A549 (cell line): ENCODE results near the gene PPP5C.

Experiments
- EP300 ChIP-seq, 2 experiments: fragments of >200 bp; sonication (Bioruptor Twin); formaldehyde crosslinking; IDR thresholded peaks; 2 replicates in 1 of 2; 3 replicates in 1 of 2; pipeline ENCODE4 v1.6.1; 2016 to 2017
- NPAS2 ChIP-seq: fragments of 250-450 bp; sonication (Bioruptor Pico); IDR thresholded peaks from 2 replicates; pipeline ENCODE4 v1.8.0; 2022; ENCODE audit warnings: mild to moderate bottlenecking, moderate library complexity, borderline replicate concordance
- POLR2A ChIP-seq: IDR thresholded peaks from 2 replicates; pipeline ENCODE4 v1.6.1; 2012; ENCODE audit warnings: mild to moderate bottlenecking, low read length
- RCOR1 ChIP-seq: fragments of 150-350 bp; IDR thresholded peaks from 2 replicates; pipeline ENCODE4 v1.6.1; 2014; ENCODE audit warnings: antibody characterized with exemption, low read length, low read depth

DNA sequence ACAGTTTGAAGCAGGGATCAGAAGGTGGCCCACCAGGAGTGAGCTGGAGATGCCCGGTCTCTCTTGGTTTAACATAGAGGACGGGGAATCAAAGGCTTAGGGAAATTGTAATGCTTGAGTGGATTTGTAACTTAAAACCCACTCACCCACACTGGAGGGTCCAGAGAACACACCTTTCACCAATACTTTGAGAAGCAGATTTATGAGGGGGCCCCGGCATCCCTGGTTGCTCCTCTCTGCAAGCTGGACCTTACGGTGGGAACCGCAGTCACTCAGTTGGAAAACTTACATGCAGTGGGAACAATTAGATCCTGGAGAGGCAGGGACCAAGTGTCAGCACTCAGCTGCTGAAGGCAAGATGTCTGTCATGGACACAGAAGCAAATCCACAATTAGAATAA lies 20.5 kb downstream of the PPP5C start:
- no peak for TF ChIP-seq EP300 (IDR thresholded peaks at IDR 0.05)
- no peak for TF ChIP-seq POLR2A
- TF ChIP-seq NPAS2 (CRISPR knock-in tag) = no peak
- no peak for TF ChIP-seq RCOR1
